ENCODE results near the gene KCTD4. TPM values are rescaled to one million over a fixed set of nuclear protein-coding genes. Genes with fewer than 3 reads are reported as not detected.

KCTD4 gene
- total and polyA plus RNA-seq, 9 donors: not detected

DNA sequence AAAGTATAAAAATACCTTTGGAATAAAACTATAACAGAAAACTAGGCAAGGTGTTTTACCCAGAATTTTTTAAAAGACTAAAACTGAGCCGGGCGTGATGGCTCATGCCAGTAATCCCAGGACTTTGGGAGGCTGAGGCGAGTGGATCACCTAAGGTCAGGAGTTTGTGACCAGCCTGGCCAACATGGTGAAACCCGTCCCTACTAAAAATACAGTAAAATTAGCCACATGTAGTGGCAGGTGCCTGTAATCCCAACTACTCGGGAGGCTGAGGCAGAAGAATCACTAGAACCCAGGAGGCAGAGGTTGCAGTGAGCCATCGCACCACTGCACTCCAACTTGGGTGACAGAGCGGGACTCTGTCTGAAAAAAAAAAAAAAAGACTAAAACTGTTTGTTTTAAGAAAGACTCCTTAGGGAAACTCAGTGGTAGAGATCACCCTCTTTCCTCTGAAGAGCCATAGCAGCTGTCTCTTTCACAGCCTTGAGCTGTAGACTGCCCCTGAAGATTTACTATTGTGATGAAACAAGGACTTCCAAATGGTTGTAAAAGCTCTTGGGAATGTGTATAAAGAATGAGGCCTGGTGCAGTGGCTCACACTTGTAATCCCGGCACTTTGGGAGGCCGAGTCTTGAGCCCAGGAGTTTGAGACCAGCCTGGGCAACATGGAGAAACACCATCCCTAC, 14.7 kb upstream of the KCTD4 start:
- no peak overlapping the region for H3K27ac ChIP-seq
- DNase-seq: no peak
- H3K9me3 ChIP-seq: no peaks in the 10 kb centered on the region
- intact Hi-C loops (cut with DNase I): no loop called here
- H3K27me3 ChIP-seq: no peaks in the 10 kb centered on the region
- no peaks in the 10 kb centered on the region for H3K4me1 ChIP-seq (ENCODE audit: insufficient read depth)
- no peaks in the 10 kb centered on the region for H3K36me3 ChIP-seq
- 89 to 95% (median 95%) methylated on average over 9 of the region's 9 CpGs for WGBS, 3 donors
- TF ChIP-seq, protein P1, sequence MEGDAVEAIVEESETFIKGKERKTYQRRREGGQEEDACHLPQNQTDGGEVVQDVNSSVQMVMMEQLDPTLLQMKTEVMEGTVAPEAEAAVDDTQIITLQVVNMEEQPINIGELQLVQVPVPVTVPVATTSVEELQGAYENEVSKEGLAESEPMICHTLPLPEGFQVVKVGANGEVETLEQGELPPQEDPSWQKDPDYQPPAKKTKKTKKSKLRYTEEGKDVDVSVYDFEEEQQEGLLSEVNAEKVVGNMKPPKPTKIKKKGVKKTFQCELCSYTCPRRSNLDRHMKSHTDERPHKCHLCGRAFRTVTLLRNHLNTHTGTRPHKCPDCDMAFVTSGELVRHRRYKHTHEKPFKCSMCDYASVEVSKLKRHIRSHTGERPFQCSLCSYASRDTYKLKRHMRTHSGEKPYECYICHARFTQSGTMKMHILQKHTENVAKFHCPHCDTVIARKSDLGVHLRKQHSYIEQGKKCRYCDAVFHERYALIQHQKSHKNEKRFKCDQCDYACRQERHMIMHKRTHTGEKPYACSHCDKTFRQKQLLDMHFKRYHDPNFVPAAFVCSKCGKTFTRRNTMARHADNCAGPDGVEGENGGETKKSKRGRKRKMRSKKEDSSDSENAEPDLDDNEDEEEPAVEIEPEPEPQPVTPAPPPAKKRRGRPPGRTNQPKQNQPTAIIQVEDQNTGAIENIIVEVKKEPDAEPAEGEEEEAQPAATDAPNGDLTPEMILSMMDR (IDR thresholded peaks at IDR 0.05): no peak
- no peak for TF ChIP-seq EP300 (IDR thresholded peaks at IDR 0.05)
- TF ChIP-seq POLR2A (IDR thresholded peaks at IDR 0.05): no peak
- no peak overlapping the region for H3K4me3 ChIP-seq

DNA sequence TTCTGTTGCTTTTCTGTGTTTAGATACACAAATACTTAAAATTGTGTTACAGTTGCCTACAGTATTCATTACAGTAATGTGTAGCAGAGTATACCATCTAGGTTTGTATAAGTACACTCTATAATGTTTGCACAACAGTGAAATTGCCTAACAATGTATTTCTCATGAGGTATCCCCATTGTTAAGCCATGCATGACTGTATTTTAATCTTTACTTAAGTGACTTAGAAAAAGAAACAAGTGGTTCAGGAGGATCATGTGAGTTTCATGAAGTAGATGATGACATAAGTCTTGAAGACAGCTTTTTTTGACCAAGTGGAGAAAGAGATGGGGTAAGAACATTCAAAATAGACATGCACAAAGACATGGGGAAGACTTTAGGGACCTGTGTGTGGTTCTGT, 8.4 kb upstream of the KCTD4 start:
- Histone ChIP-seq H3K27me3 (no peaks in the 10 kb centered on the region), H3K4me3 (no peak overlapping the region), H3K4me1 (ENCODE audit: insufficient read depth) (peaks cover 3% of the 10 kb centered on the region), H3K9me3 (no peaks in the 10 kb centered on the region), H3K36me3 (no peaks in the 10 kb centered on the region), H3K27ac (no peak overlapping the region)
- no peak for TF ChIP-seq EP300 (IDR thresholded peaks at IDR 0.05)
- TF ChIP-seq POLR2A (IDR thresholded peaks at IDR 0.05): no peak
- TF ChIP-seq, protein P1 (IDR thresholded peaks at IDR 0.05): no peak
- no peak for DNase-seq
- intact Hi-C loops (cut with DNase I): no loop called here

DNA sequence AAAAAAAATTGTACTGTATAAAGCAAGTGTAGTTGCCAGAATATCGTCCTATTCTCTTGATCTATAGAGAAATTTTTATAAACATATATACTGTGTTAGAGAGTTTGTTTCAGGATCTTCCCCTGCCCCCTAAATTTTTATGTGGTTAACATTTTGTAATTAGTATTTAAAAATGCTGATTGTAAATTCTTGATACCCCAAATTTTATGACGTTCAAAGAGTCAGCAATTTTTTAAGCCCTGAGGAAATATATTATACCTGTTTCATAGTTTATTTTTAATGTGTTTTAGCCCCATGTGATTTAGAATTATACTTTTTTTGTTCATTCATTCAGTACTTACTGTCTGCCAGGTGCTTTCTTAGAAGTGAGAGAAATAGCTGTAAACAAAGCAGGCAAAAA, 7.3 kb upstream of the KCTD4 start:
- TF ChIP-seq POLR2A (IDR thresholded peaks at IDR 0.05): no peak
- TF ChIP-seq, protein P1 (IDR thresholded peaks at IDR 0.05): no peak
- no peak for TF ChIP-seq EP300 (IDR thresholded peaks at IDR 0.05)
- no peak overlapping the region for H3K4me3 ChIP-seq
- WGBS, 3 donors: 72 to 98% (median 73%) methylated on average over 2 of the region's 2 CpGs
- no peak for DNase-seq
- intact Hi-C loops (cut with DNase I): no loop called here
- no peaks in the 10 kb centered on the region for H3K9me3 ChIP-seq
- H3K27ac ChIP-seq: no peak overlapping the region
- no peaks in the 10 kb centered on the region for H3K27me3 ChIP-seq
- no peaks in the 10 kb centered on the region for H3K36me3 ChIP-seq
- peaks cover 3% of the 10 kb centered on the region for H3K4me1 ChIP-seq (ENCODE audit: insufficient read depth)

DNA sequence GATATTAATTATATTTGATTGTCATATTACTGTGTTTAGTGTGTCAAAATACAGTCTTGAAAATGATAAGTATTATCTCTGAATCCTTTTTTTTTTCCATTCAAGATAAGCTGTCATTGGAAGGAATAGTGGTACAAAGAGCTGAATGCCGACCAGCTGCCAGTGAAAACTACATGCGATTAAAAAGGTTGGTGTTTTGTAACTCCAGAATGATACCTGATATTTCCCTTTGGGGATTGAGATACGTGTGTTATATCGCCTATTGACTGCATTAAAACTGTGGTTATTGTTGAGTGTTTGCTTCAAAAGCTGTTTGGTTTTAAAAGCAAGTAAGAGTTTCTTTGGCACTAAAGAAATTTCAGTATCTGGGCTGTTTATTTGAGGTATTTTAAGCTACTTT, 6.5 kb upstream of the KCTD4 start:
- DNase-seq: no peak
- no peak overlapping the region for H3K27ac ChIP-seq
- TF ChIP-seq POLR2A (IDR thresholded peaks at IDR 0.05) (no peak), EP300 (IDR thresholded peaks at IDR 0.05) (no peak)
- TF ChIP-seq, protein P1 (IDR thresholded peaks at IDR 0.05): no peak
- H3K4me1 ChIP-seq (ENCODE audit: insufficient read depth): peaks cover 3% of the 10 kb centered on the region
- intact Hi-C loops (cut with DNase I): no loop called here
- 48 to 52% (median 50%) methylated on average over 4 of the region's 4 CpGs for WGBS, 3 donors
- no peaks in the 10 kb centered on the region for H3K27me3 ChIP-seq
- H3K9me3 ChIP-seq: no peaks in the 10 kb centered on the region
- H3K4me3 ChIP-seq: no peak overlapping the region
- H3K36me3 ChIP-seq: no peaks in the 10 kb centered on the region
